PC-3 (cell line): ENCODE results near the gene ZDHHC6.

ENCODE experiments used
- EZH2 ChIP-seq: fragments of 300-600 bp; sonication (generic); IDR thresholded peaks from one replicate; pipeline ENCODE4 v1.6.1; 2017; ENCODE audit warnings: antibody characterized with exemption, mild to moderate bottlenecking, low read length; ENCODE audit not compliant: unreplicated experiment
- EZH2phosphoT487 ChIP-seq: fragments of 300-600 bp; sonication (generic); IDR thresholded peaks from 2 replicates; pipeline ENCODE4 v1.6.1; 2018; ENCODE audit warnings: mild to moderate bottlenecking, antibody characterized with exemption, low read length, borderline replicate concordance
- TF ChIP-seq, protein P1 (sequence below): fragments of 300-600 bp; sonication (generic); conservative IDR thresholded peaks from 2 replicates; pipeline ENCODE4 v1.5.1; 2017; ENCODE audit warnings: antibody characterized with exemption, low read depth, mild to moderate bottlenecking, low read length

DNA sequence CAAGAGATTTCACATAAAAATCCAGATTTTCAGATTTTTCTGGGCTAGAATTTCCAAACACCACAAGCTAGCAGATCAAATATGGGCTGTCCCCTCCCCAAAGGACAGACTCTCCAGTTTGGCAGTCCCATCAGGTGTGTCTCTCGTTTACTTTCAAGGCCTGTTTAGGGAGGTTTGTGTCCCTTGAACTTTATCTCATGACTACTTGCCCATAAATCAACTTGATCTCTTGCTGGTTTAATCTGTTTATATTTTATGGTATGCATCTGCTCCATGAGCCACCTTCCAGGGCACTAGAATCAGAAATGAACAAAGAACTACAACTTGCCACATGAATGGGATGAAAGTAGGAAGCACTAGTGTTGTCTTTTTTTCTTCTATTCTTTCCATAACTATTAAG lies 5.2 kb downstream of the ZDHHC6 start:
- TF ChIP-seq EZH2 (no peak), EZH2phosphoT487 (no peak)
- TF ChIP-seq, protein P1, sequence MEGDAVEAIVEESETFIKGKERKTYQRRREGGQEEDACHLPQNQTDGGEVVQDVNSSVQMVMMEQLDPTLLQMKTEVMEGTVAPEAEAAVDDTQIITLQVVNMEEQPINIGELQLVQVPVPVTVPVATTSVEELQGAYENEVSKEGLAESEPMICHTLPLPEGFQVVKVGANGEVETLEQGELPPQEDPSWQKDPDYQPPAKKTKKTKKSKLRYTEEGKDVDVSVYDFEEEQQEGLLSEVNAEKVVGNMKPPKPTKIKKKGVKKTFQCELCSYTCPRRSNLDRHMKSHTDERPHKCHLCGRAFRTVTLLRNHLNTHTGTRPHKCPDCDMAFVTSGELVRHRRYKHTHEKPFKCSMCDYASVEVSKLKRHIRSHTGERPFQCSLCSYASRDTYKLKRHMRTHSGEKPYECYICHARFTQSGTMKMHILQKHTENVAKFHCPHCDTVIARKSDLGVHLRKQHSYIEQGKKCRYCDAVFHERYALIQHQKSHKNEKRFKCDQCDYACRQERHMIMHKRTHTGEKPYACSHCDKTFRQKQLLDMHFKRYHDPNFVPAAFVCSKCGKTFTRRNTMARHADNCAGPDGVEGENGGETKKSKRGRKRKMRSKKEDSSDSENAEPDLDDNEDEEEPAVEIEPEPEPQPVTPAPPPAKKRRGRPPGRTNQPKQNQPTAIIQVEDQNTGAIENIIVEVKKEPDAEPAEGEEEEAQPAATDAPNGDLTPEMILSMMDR: no peak
